ENCODE measurements around the gene RNF220.

The RNF220 gene

DNA sequence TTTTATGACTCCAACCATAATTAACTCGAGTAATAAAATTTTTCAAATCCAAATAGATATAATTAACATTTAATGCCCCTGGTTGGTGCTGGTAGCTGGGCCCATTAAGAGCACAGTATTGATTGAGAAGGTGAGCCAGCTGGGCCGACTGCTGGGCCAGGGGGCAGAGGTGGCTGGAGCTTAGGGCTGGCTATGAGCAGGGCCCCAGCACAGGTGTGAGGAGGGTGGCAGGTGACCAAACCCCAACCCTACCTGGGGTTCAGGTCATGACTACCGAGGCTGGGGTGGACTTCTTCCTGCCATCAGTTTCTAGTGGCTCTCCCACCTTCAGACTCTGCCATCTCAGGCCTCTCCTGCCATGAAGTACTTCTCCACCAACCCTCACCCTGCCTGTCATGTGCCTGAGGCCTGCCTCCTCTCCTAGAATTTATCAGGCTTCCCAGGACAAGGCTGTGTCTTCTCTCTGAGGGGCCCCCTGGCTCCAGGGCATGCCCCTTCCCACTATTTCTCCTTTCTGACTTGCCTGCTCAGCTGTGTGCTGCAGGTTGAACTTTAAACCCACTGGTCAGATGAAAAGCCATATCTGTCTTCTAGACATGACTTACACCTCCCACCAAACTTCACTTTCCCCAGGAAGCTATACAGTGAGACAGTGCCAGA is 183.6 kb downstream of the RNF220 start:
- no peak for DNase-seq (ENCODE audit: low spot score)
- Histone ChIP-seq H3K27ac (no peak overlapping the region), H3K4me3 (no peak overlapping the region)
- no peak for TF ChIP-seq CTCF (IDR thresholded peaks at IDR 0.05)

DNA sequence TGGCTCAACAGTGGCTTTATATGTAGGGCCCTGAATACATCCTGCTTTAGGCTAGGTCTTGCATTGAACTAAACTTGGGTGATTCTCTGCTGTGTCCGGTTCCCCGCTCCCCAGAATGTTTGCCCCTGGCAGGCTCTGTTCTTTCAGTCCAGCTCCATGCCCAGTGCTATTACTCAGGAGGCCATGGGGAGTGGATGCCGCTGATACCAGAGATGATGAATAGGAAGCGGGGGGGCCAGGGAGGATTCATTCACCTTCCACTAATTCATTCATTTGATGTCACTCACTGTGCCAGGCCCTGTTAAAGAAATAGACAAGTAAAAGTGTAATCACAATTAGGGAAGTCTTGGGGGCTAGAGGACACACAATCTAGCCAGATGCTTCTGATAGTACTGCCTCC is 185.4 kb downstream of the RNF220 start:
- no peak overlapping the region for H3K4me3 ChIP-seq
- no peak overlapping the region for H3K27ac ChIP-seq
- no peak for TF ChIP-seq CTCF (IDR thresholded peaks at IDR 0.05)
- no peak for DNase-seq (ENCODE audit: low spot score)

DNA sequence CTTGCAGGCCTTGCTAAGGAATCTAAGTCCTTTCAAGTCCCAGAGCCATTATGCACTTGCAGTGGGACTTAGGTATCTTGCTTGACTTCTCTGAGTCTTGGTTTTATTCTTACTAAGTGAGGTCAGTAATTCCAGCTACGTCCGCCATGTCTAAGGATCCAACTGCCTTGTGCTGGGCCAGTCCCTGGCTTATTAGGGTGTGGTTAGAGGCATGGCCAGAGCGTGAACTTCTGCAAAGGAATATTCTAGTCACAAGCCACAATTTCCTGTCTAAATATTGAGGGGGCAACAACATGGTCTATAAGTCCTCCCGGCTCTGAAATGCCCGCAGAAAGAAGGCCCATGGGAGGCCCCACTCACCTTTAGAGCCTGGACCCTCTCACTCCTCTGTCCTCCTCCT is 186.3 kb downstream of the RNF220 start:
- no peak for DNase-seq (ENCODE audit: low spot score)
- no peak for TF ChIP-seq CTCF (IDR thresholded peaks at IDR 0.05)
- H3K27ac ChIP-seq = no peak overlapping the region
- no peak overlapping the region for H3K4me3 ChIP-seq

DNA sequence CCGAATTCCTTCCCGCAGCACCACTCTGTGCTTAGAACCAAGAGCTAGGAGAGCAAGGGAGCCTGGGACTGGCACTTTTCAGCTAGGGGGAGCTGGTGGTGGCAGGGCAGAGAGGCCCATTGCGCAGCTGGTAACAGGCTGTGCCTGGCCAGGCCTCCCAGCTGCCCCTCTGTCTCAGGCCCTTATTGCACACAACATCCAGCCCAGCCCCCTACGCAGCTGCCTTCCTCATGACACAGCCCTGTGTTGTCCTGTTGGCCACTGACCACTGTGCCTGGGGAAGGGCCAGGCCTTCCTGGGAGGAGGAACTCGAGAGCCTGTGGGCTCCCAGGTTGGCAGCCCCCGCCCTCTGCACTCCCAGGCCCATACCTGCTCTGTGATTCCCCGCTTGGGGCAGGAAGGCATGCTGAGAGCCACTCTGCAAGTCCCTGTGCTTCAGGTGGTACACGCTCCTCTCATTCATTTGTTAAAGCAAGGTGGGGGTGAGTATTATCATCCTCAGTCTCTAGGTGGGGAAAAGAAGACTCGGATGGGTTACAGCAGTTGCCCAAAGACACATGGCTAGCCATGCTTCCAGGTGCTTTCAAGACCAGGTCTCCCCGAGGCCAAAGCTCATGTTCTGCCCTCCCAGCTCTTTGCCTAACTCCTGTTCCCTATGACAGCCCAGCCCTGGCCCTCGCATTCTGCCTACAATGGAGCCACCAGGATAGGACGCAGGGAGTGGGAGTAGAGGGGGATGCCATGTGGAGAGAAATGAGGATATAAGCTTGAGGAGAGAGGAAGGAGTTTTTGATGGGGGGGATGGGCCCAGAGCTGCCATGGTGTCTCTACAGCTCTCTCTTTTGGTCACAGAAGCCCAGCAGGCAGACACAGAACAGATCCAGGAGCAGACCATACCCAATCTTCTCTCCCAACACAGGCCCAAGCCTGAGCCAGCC is 187.4 kb downstream of the RNF220 start:
- no peak overlapping the region for H3K4me3 ChIP-seq
- H3K27ac ChIP-seq = no peak overlapping the region
- TF ChIP-seq CTCF (IDR thresholded peaks at IDR 0.05) = no peak
- no peak for DNase-seq (ENCODE audit: low spot score)

- DNase-seq (ENCODE audit: low spot score) = no peak
- no peak for TF ChIP-seq CTCF (IDR thresholded peaks at IDR 0.05)
- Histone ChIP-seq H3K27ac (no peak overlapping the region), H3K4me3 (no peak overlapping the region)
Measured at GRCh38 chr1:44594353-44594752, 189.3 kb downstream of the RNF220 start.

GRCh38 chr1:44594871-44595735 is 190.0 kb downstream of the RNF220 start:
- no peak for DNase-seq (ENCODE audit: low spot score)
- H3K27ac ChIP-seq = no peak overlapping the region
- peak; percentile 97 for TF ChIP-seq CTCF (IDR thresholded peaks at IDR 0.05)
- H3K4me3 ChIP-seq = no peak overlapping the region

All from coronary artery (tissue), 2 donors.